ENCODE results near the gene THRA.

- TF ChIP-seq CTCF (IDR thresholded peaks at IDR 0.05; ENCODE audit: extremely low read depth in 1 of 2, insufficient read depth in 1 of 2, low read depth in 1 of 2, low read length in 2 of 2) (no peak), POLR2A (IDR thresholded peaks at IDR 0.05; ENCODE audit: low read depth, low read length) (no peak), JUN (IDR thresholded peaks at IDR 0.05; ENCODE audit: borderline replicate concordance, insufficient read depth, insufficient read length, low read depth) (no peak), POLR2AphosphoS5 (IDR thresholded peaks at IDR 0.05; ENCODE audit: insufficient read depth, low read depth, low read length) (no peak), MAX (IDR thresholded peaks at IDR 0.05; ENCODE audit: insufficient read depth, insufficient read length) (no peak), MYC (IDR thresholded peaks at IDR 0.05; ENCODE audit: low read depth, low read length) (no peak), EZH2 (IDR thresholded peaks at IDR 0.05; ENCODE audit: borderline replicate concordance, low read depth, low read length, severe bottlenecking) (no peak), GATA2 (IDR thresholded peaks at IDR 0.05; ENCODE audit: insufficient read depth, insufficient read length, low read depth, low read length) (no peak), FOS (IDR thresholded peaks at IDR 0.05; ENCODE audit: borderline replicate concordance, insufficient read depth, low read length) (no peak)
Measured at GRCh38 chr17:40027614-40028012, 35.2 kb upstream of the THRA start.

All from endothelial cell of umbilical vein (primary cell).